HepG2 (cell line): Measurements from ENCODE around the gene TFEB. TPM values are rescaled to one million over a fixed set of nuclear protein-coding genes. Genes with fewer than 3 reads are reported as not detected.

Experiments used
- ATAC-seq: fragments of 200-7000 bp; cut with Tn5 transposase; 3 replicates; pipeline ENCODE4 v1.9.1; 2020; ENCODE audit warnings: mild to moderate bottlenecking, moderate library complexity
- BruUV-seq: library from RNA; stranded (reverse); fragments of 400-500 nt; replicated peaks from 2 replicates; lab custom pipeline; 2021; lab: Mats Ljungman, UMichigan
- CTCF ChIA-PET: fragments of 300-600 bp; formaldehyde crosslinking; extraction: SDS; loops from one replicate; lab custom pipeline; 2021; ENCODE audit warnings: low total read pairs, inconsistent platforms, low intra/inter-chr PET ratio; lab: Yijun Ruan, JAX
- POLR2A ChIA-PET: fragments of 350-600 bp; sonication (Branson Sonifier 250); formaldehyde crosslinking; loops from one replicate; lab custom pipeline; 2020; ENCODE audit warnings: antibody characterized with exemption, inconsistent platforms; lab: Yijun Ruan, JAX
- DNase-seq: peaks from one replicate; pipeline ENCODE4 v3.0.0-alpha.2; 2015; ENCODE audit warnings: low spot score
- FAIRE-seq: peaks from 3 replicates; lab custom pipeline; 2011; peaks lifted over from hg19 to GRCh38; lab: Jason Lieb, UNC
- H2AFZ ChIP-seq: one replicate; pipeline ENCODE4 v1.6.1; 2011; ENCODE audit warnings: low read length, inconsistent platforms
- H3K27ac ChIP-seq: fragments of 300-600 bp; 3 replicates; pipeline ENCODE4 v1.8.0; 2011; ENCODE audit warnings: mixed run types, mild to moderate bottlenecking, mixed read lengths, low read length, inconsistent platforms; ENCODE audit not compliant: insufficient read depth; ENCODE audit errors: extremely low read length
- H3K27me3 ChIP-seq, 2 experiments: fragments of 200-600 bp in 1 of 2; 2 replicates in 1 of 2; 3 replicates in 1 of 2; pipeline versions ENCODE4 v1.6.0 to v1.8.0; 2011; ENCODE audit warnings: low read length in 2 of 2, mild to moderate bottlenecking in 2 of 2, moderate library complexity in 2 of 2, inconsistent platforms in 1 of 2; ENCODE audit not compliant: insufficient read depth in 2 of 2, control insufficient read depth in 1 of 2
- H3K36me3 ChIP-seq, 2 experiments: fragments of 200-600 bp in 1 of 2; replicated peaks in 1 of 2; 2 replicates in 1 of 2; 3 replicates in 1 of 2; pipeline versions ENCODE4 v1.5.1 to v1.8.0; 2011; ENCODE audit warnings: low read length in 2 of 2, inconsistent platforms in 1 of 2; ENCODE audit not compliant: insufficient read depth in 2 of 2, control insufficient read depth in 1 of 2
- H3K4me1 ChIP-seq: 2 replicates; pipeline ENCODE4 v1.5.1; 2012; ENCODE audit warnings: low read length, inconsistent platforms; ENCODE audit not compliant: insufficient read depth
- H3K4me2 ChIP-seq: 2 replicates; pipeline ENCODE4 v1.6.0; 2011; ENCODE audit warnings: low read depth, low read length, inconsistent platforms
- H3K4me3 ChIP-seq, 3 experiments: fragments of 200-600 bp in 1 of 3; sonication (generic), shearing (Covaris generic) in 1 of 3; replicated peaks in 1 of 3; 2 replicates each; pipeline ENCODE4 v1.5.1; 2011 to 2016; ENCODE audit warnings: low read length in 3 of 3, inconsistent platforms in 2 of 3, low read depth in 2 of 3, mild to moderate bottlenecking in 2 of 3, control low read depth in 1 of 3, mixed read lengths in 1 of 3; ENCODE audit not compliant: insufficient read depth in 1 of 3
- H3K79me2 ChIP-seq: one replicate; pipeline ENCODE4 v1.6.1; 2011; ENCODE audit warnings: low read length, inconsistent platforms; ENCODE audit not compliant: insufficient read depth
- H3K9ac ChIP-seq: 2 replicates; pipeline ENCODE4 v1.6.0; 2011; ENCODE audit warnings: mild to moderate bottlenecking, low read depth, low read length, inconsistent platforms; ENCODE audit not compliant: insufficient read depth
- H3K9me3 ChIP-seq: 2 replicates; pipeline ENCODE4 v1.5.1; 2012; ENCODE audit warnings: mild to moderate bottlenecking, low read length
- H4K20me1 ChIP-seq: 2 replicates; pipeline ENCODE4 v1.6.0; 2011; ENCODE audit warnings: inconsistent platforms, mild to moderate bottlenecking, low read length, moderate library complexity; ENCODE audit not compliant: insufficient read depth
- AKAP8 ChIP-seq: sonication (generic); formaldehyde crosslinking; IDR thresholded peaks from 2 replicates; pipeline ENCODE4 v1.5.1; 2020; ENCODE audit warnings: mild to moderate bottlenecking, missing genetic modification reagents
- GTF3A ChIP-seq: sonication (generic); formaldehyde crosslinking; conservative IDR thresholded peaks from 2 replicates; pipeline ENCODE4 v1.4.0; 2020; ENCODE audit warnings: mild to moderate bottlenecking, missing genetic modification reagents
- SRY ChIP-seq: sonication (generic); formaldehyde crosslinking; IDR thresholded peaks from 2 replicates; pipeline ENCODE4 v1.8.0; 2022; ENCODE audit warnings: mild to moderate bottlenecking, missing genetic modification reagents
- ZKSCAN8 ChIP-seq: IDR thresholded peaks from 2 replicates; pipeline ENCODE4 v1.6.1; 2016; ENCODE audit warnings: borderline replicate concordance, missing genetic modification reagents, missing compliant biosample characterization
- ZNF253 ChIP-seq: sonication (generic); formaldehyde crosslinking; IDR thresholded peaks from 2 replicates; pipeline ENCODE4 v1.8.0; 2022; ENCODE audit warnings: mild to moderate bottlenecking, missing genetic modification reagents, borderline replicate concordance
- ZNF34 ChIP-seq: sonication (generic); formaldehyde crosslinking; IDR thresholded peaks from 2 replicates; pipeline ENCODE4 v1.4.0; 2020; ENCODE audit warnings: mild to moderate bottlenecking, missing genetic modification reagents, borderline replicate concordance
- ZNF546 ChIP-seq: sonication (generic); formaldehyde crosslinking; conservative IDR thresholded peaks from 2 replicates; pipeline ENCODE4 v1.8.1; 2023; ENCODE audit warnings: mild to moderate bottlenecking, missing genetic modification reagents
- ZNF737 ChIP-seq: sonication (generic); formaldehyde crosslinking; IDR thresholded peaks from 2 replicates; pipeline ENCODE4 v1.5.0; 2020; ENCODE audit warnings: missing genetic modification reagents, mild to moderate bottlenecking, borderline replicate concordance
- ZSCAN21 ChIP-seq: sonication (generic); formaldehyde crosslinking; IDR thresholded peaks from 2 replicates; pipeline ENCODE4 v1.8.0; 2022; ENCODE audit warnings: mild to moderate bottlenecking, missing genetic modification reagents, moderate library complexity, borderline replicate concordance
- WGBS: methylation state at CpG from one replicate; pipeline ENCODE4 v1.1.6; 2017; ENCODE audit warnings: low lambda C conversion rate; 5-methylcytosine and 5-hydroxymethylcytosine counted together
- in situ Hi-C: cut with HindIII; loops from 2 replicates; pipeline ENCODE4 v1.10.0; 2017; ENCODE audit warnings: low pct_unique_long_range_greater_than_20kb; ENCODE audit not compliant: extremely low pct_ligation_motif_present
- intact Hi-C: fragments of 100-400 bp; cut with micrococcal nuclease; formaldehyde crosslinking; loops from one replicate; pipeline ENCODE4 v1.10.0; 2022; ENCODE audit not compliant: unreplicated experiment
- polyA plus RNA-seq, 8 experiments: library from polyadenylated mRNA; depleted of rRNA in 3 of 8; stranded (reverse) in 7 of 8; unstranded in 1 of 8; fragments of >200 nt; fragmentation: Illumina TruSeq in 4 of 8; extraction: Trizol in 4 of 8; gene quantifications; 2 replicates each; pipeline versions ENCODE4 v1.2.1 to v1.2.3, GENCODE V29; 2011 to 2016; ENCODE audit warnings: low read depth in 4 of 8, missing spikeins in 1 of 8, mixed read lengths in 1 of 8; ENCODE audit not compliant: insufficient read depth in 1 of 8
- total RNA-seq, 5 experiments: library from RNA; depleted of rRNA; stranded (reverse); fragments of >200 nt; fragmentation: Illumina TruSeq; extraction: Trizol; gene quantifications; 2 replicates each; pipeline ENCODE4 v1.2.3, GENCODE V29; 2016; ENCODE audit warnings: low read depth in 1 of 5
- TF ChIP-seq, protein P1 (sequence below): IDR thresholded peaks from 2 replicates; pipeline ENCODE4 v1.6.1; 2016
- TF ChIP-seq, protein P2 (sequence below): sonication (generic); IDR thresholded peaks from 2 replicates; pipeline ENCODE4 v1.6.1; 2016; ENCODE audit warnings: low read depth, borderline replicate concordance
- TF ChIP-seq, protein P3 (sequence below): sonication (generic); formaldehyde crosslinking; IDR thresholded peaks from 2 replicates; pipeline ENCODE4 v1.5.0; 2020; ENCODE audit warnings: mild to moderate bottlenecking, missing genetic modification reagents

The TFEB gene
- total and polyA plus RNA-seq, 2 of the 13 experiments (the other 11 are each of a cell fraction or from before 2014, with no cell fraction given): 13.3 to 18.7 TPM

DNA sequence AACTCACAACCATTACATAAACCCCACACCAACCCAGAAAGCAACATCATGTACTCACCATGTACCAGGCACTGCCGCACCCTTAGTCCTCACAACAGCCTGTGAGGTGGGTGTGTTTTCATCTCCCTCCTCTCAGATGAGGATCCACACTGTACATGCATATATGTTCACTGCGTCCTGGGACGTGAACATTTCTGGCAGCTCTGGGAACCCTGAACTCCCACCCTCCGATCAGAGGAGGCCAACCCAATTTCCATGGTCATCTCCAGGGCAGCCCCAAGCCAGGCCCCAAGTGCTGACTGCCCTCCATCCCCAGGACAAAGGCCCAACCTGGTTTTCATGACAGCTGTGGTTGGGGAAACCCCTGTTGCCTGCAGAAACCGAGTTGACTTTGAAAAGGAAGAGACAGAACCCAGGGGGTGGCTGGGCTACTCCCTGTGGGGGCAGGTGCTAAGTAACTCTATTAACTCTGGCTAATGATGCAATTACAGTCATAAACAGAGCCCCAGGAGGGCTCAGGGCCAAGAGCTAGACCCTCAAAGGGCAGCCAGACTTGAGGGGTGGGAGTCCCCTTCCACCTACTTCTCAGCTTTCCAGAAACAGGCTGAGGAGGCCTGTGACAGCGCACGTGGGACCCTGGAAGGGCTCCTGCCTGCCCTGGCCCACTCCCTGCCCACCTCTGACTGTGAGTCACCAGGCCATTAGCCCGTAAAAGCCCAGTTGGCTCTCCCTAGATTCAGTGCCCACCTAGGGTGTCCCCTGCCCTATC is 2.6 kb downstream of the TFEB start:
- H3K4me2 ChIP-seq: peak overlapping the region; percentile 87
- peaks cover 62% of the 10 kb centered on the region for H3K4me1 ChIP-seq
- no peaks in the 10 kb centered on the region; a peak in 1 of 5 replicates for H3K27me3 ChIP-seq
- 72% methylated on average over 4 of the region's 8 CpGs for WGBS
- H3K9me3 ChIP-seq: no peaks in the 10 kb centered on the region
- ChIA-PET CTCF (no interaction called here), POLR2A (interaction anchor here (1.1 to 10.4 kb wide), 12 partner anchors 9 to 54 kb away, joined by 4 to 120 read pairs (median 18); partner anchors contain the start of genes FRS3, PGC and TOMM6)
- no peak for DNase-seq
- H3K9ac ChIP-seq: peak overlapping the region; percentile 73
- H3K4me3 ChIP-seq: peak overlapping the region; percentile 51 to 83 (median 76); a peak in 5 of 6 replicates
- no peaks in the 10 kb centered on the region for H4K20me1 ChIP-seq
- no peak overlapping the region for H2AFZ ChIP-seq
- no peak for ATAC-seq
- no peak for FAIRE-seq
- H3K36me3 ChIP-seq: no peaks in the 10 kb centered on the region
- in situ Hi-C loops (no loop called here), intact Hi-C loops (loop anchor here (1.0 kb wide), 2 partner anchors 26 to 189 kb away; partner anchors contain the start of genes BYSL and MED20)
- H3K79me2 ChIP-seq: peaks cover 5% of the 10 kb centered on the region
- BruUV-seq: no TSS peak
- H3K27ac ChIP-seq: no peak overlapping the region
- TF ChIP-seq ZNF253 (CRISPR knock-in tag): no peak
- no peak for TF ChIP-seq ZNF34 (CRISPR knock-in tag)
- TF ChIP-seq, protein P1, sequence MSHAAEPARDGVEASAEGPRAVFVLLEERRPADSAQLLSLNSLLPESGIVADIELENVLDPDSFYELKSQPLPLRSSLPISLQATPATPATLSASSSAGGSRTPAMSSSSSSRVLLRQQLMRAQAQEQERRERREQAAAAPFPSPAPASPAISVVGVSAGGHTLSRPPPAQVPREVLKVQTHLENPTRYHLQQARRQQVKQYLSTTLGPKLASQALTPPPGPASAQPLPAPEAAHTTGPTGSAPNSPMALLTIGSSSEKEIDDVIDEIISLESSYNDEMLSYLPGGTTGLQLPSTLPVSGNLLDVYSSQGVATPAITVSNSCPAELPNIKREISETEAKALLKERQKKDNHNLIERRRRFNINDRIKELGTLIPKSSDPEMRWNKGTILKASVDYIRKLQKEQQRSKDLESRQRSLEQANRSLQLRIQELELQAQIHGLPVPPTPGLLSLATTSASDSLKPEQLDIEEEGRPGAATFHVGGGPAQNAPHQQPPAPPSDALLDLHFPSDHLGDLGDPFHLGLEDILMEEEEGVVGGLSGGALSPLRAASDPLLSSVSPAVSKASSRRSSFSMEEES (CRISPR knock-in tag): no peak
- TF ChIP-seq, protein P2, sequence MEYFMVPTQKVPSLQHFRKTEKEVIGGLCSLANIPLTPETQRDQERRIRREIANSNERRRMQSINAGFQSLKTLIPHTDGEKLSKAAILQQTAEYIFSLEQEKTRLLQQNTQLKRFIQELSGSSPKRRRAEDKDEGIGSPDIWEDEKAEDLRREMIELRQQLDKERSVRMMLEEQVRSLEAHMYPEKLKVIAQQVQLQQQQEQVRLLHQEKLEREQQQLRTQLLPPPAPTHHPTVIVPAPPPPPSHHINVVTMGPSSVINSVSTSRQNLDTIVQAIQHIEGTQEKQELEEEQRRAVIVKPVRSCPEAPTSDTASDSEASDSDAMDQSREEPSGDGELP: peak; percentile 32; the same call in 1 of the 2 replicates
- TF ChIP-seq AKAP8 (CRISPR knock-in tag): no peak
- TF ChIP-seq ZSCAN21 (CRISPR knock-in tag): no peak; the same call in 1 of the 2 replicates
- TF ChIP-seq, protein P3, sequence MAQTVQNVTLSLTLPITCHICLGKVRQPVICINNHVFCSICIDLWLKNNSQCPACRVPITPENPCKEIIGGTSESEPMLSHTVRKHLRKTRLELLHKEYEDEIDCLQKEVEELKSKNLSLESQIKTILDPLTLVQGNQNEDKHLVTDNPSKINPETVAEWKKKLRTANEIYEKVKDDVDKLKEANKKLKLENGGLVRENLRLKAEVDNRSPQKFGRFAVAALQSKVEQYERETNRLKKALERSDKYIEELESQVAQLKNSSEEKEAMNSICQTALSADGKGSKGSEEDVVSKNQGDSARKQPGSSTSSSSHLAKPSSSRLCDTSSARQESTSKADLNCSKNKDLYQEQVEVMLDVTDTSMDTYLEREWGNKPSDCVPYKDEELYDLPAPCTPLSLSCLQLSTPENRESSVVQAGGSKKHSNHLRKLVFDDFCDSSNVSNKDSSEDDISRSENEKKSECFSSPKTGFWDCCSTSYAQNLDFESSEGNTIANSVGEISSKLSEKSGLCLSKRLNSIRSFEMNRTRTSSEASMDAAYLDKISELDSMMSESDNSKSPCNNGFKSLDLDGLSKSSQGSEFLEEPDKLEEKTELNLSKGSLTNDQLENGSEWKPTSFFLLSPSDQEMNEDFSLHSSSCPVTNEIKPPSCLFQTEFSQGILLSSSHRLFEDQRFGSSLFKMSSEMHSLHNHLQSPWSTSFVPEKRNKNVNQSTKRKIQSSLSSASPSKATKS (CRISPR knock-in tag): no peak
- no peak for TF ChIP-seq SRY (CRISPR knock-in tag)
- TF ChIP-seq GTF3A (CRISPR knock-in tag): no peak
- TF ChIP-seq ZNF737: no peak
- no peak for TF ChIP-seq ZKSCAN8 (CRISPR knock-in tag)
- TF ChIP-seq ZNF546: no peak; the same call in 1 of the 2 replicates
